Activated CD4-positive, alpha-beta T cell treated with anti-CD3 and anti-CD28 coated beads for 36 hours (primary cell): Measurements from ENCODE around the gene FGF12. TPM values are rescaled to one million over a fixed set of nuclear protein-coding genes. Genes with fewer than 3 reads are reported as not detected.

ENCODE experiments used
- ATAC-seq: fragments of 200-7000 bp; cut with Tn5 transposase; one replicate; pipeline ENCODE4 v1.10.0; 2021; ENCODE audit warnings: mild to moderate bottlenecking, moderate library complexity
- CTCF ChIA-PET: fragments of 350-600 bp; sonication (Branson Sonifier 250); formaldehyde crosslinking; loops from one replicate; lab custom pipeline; 2021; ENCODE audit warnings: antibody characterized with exemption; lab: Charles Lee
- POLR2A ChIA-PET: fragments of 350-600 bp; sonication (Branson Sonifier 250); formaldehyde crosslinking; loops from one replicate; lab custom pipeline; 2021; ENCODE audit warnings: antibody characterized with exemption, inconsistent platforms; lab: Charles Lee
- DNase-seq: peaks from one replicate; pipeline ENCODE4 v3.0.0-alpha.2; 2020
- H3K27ac Mint-ChIP-seq: one replicate; pipeline ENCODE4 v1.8.0; 2021; ENCODE audit warnings: mixed read lengths
- H3K27me3 Mint-ChIP-seq: one replicate; pipeline ENCODE4 v1.8.0; 2021; ENCODE audit warnings: mixed read lengths
- H3K36me3 Mint-ChIP-seq: one replicate; pipeline ENCODE4 v1.8.0; 2021; ENCODE audit warnings: low read depth, mixed read lengths
- H3K4me1 Mint-ChIP-seq: one replicate; pipeline ENCODE4 v1.8.0; 2021; ENCODE audit warnings: mixed read lengths
- H3K4me3 Mint-ChIP-seq: one replicate; pipeline ENCODE4 v1.8.0; 2021; ENCODE audit warnings: mild to moderate bottlenecking, moderate library complexity, mixed read lengths
- H3K9me3 Mint-ChIP-seq: one replicate; pipeline ENCODE4 v1.8.0; 2021; ENCODE audit warnings: low read depth, mixed read lengths
- intact Hi-C, 2 experiments: fragments of 100-400 bp; cut with DNase I in 1 of 2; cut with micrococcal nuclease in 1 of 2; formaldehyde crosslinking; loops; one replicate each; pipeline versions ENCODE4 v1.14.2 to v1.15.1; 2022 to 2024; cut with DNase I, micrococcal nuclease
- total RNA-seq, 2 experiments: library from RNA; stranded (reverse); gene quantifications; one replicate each; pipeline ENCODE4 v1.2.3, GENCODE V29; 2021

FGF12 gene
- total RNA-seq, 2 experiments from 2014 or later = not detected

- intact Hi-C loops = no loop called here
- ATAC-seq = no peak
- Mint-ChIP-seq H3K9me3 (no peaks in the 10 kb centered on the region), H3K4me3 (no peak overlapping the region), H3K27me3 (peaks cover 3% of the 10 kb centered on the region), H3K36me3 (no peaks in the 10 kb centered on the region), H3K27ac (no peak overlapping the region), H3K4me1 (no peaks in the 10 kb centered on the region)
- ChIA-PET CTCF (interaction anchor here (0.6 to 1.4 kb wide), 2 partner anchors 270 to 1181 kb away, joined by 3 read pairs; no protein-coding TSS in a partner anchor), POLR2A (no interaction called here)
- no peak for DNase-seq
Observed at GRCh38 chr3:192174283-192174682, 553.1 kb downstream of the FGF12 start.

- no peak for ATAC-seq
- Mint-ChIP-seq H3K27me3 (no peaks in the 10 kb centered on the region), H3K4me1 (no peaks in the 10 kb centered on the region), H3K36me3 (no peaks in the 10 kb centered on the region), H3K27ac (no peak overlapping the region), H3K4me3 (no peak overlapping the region), H3K9me3 (no peaks in the 10 kb centered on the region)
- POLR2A ChIA-PET = no interaction called here
- DNase-seq = no peak
- CTCF ChIA-PET = no interaction called here
- intact Hi-C loops = no loop called here
Observed at GRCh38 chr3:192171213-192171612, 556.1 kb downstream of the FGF12 start.

GRCh38 chr3:192170659-192171058 is 556.7 kb downstream of the FGF12 start:
- H3K4me1 Mint-ChIP-seq = no peaks in the 10 kb centered on the region
- intact Hi-C loops = no loop called here
- DNase-seq (no peak), ATAC-seq (no peak)
- H3K4me3 Mint-ChIP-seq = no peak overlapping the region
- H3K36me3 Mint-ChIP-seq = no peaks in the 10 kb centered on the region
- no peaks in the 10 kb centered on the region for H3K9me3 Mint-ChIP-seq
- H3K27ac Mint-ChIP-seq = no peak overlapping the region
- CTCF ChIA-PET = no interaction called here
- no peaks in the 10 kb centered on the region for H3K27me3 Mint-ChIP-seq
- POLR2A ChIA-PET = no interaction called here

- intact Hi-C loops = no loop called here
- ChIA-PET POLR2A (no interaction called here), CTCF (no interaction called here)
- Mint-ChIP-seq H3K27me3 (no peaks in the 10 kb centered on the region), H3K4me3 (no peak overlapping the region), H3K9me3 (no peaks in the 10 kb centered on the region), H3K4me1 (no peaks in the 10 kb centered on the region), H3K27ac (no peak overlapping the region), H3K36me3 (no peaks in the 10 kb centered on the region)
- ATAC-seq (no peak), DNase-seq (no peak)
Observed at GRCh38 chr3:192170031-192170430, 557.3 kb downstream of the FGF12 start.

GRCh38 chr3:192169332-192169915 is 557.9 kb downstream of the FGF12 start:
- Mint-ChIP-seq H3K36me3 (no peaks in the 10 kb centered on the region), H3K4me1 (no peaks in the 10 kb centered on the region), H3K4me3 (no peak overlapping the region), H3K27ac (no peak overlapping the region), H3K27me3 (no peaks in the 10 kb centered on the region), H3K9me3 (no peaks in the 10 kb centered on the region)
- DNase-seq (no peak), ATAC-seq (no peak)
- ChIA-PET CTCF (no interaction called here), POLR2A (no interaction called here)
- intact Hi-C loops = no loop called here

- no peaks in the 10 kb centered on the region for H3K27me3 Mint-ChIP-seq
- no peaks in the 10 kb centered on the region for H3K9me3 Mint-ChIP-seq
- intact Hi-C loops = no loop called here
- no peaks in the 10 kb centered on the region for H3K4me1 Mint-ChIP-seq
- ATAC-seq = no peak
- POLR2A ChIA-PET = no interaction called here
- CTCF ChIA-PET = no interaction called here
- H3K27ac Mint-ChIP-seq = no peak overlapping the region
- DNase-seq = no peak
- no peak overlapping the region for H3K4me3 Mint-ChIP-seq
- no peaks in the 10 kb centered on the region for H3K36me3 Mint-ChIP-seq
Observed at GRCh38 chr3:192168202-192168601, 559.1 kb downstream of the FGF12 start.

- CTCF ChIA-PET = interaction anchor here (0.8 kb wide), 1 partner anchor 23 kb away, joined by 4 read pairs; no protein-coding TSS in a partner anchor
- no peaks in the 10 kb centered on the region for H3K9me3 Mint-ChIP-seq
- POLR2A ChIA-PET = interaction anchor here (0.7 kb wide), 1 partner anchor 10 kb away, joined by 4 read pairs; no protein-coding TSS in a partner anchor
- no peaks in the 10 kb centered on the region for H3K36me3 Mint-ChIP-seq
- H3K4me1 Mint-ChIP-seq = no peaks in the 10 kb centered on the region
- H3K27me3 Mint-ChIP-seq = no peaks in the 10 kb centered on the region
- intact Hi-C loops = no loop called here
- no peak overlapping the region for H3K4me3 Mint-ChIP-seq
- no peak overlapping the region for H3K27ac Mint-ChIP-seq
- ATAC-seq (no peak), DNase-seq (no peak)
Observed at GRCh38 chr3:192165552-192165951, 561.8 kb downstream of the FGF12 start.

- H3K27ac Mint-ChIP-seq = no peak overlapping the region
- intact Hi-C loops = no loop called here
- no peaks in the 10 kb centered on the region for H3K4me1 Mint-ChIP-seq
- ChIA-PET CTCF (no interaction called here), POLR2A (no interaction called here)
- no peak overlapping the region for H3K4me3 Mint-ChIP-seq
- H3K36me3 Mint-ChIP-seq = no peaks in the 10 kb centered on the region
- peaks cover 4% of the 10 kb centered on the region for H3K27me3 Mint-ChIP-seq
- ATAC-seq (no peak), DNase-seq (no peak)
- no peaks in the 10 kb centered on the region for H3K9me3 Mint-ChIP-seq
Observed at GRCh38 chr3:192161661-192162060, 565.7 kb downstream of the FGF12 start.

GRCh38 chr3:192156382-192156781 is 571.0 kb downstream of the FGF12 start:
- CTCF ChIA-PET = no interaction called here

GRCh38 chr3:192155194-192155593 is 572.1 kb downstream of the FGF12 start:
- POLR2A ChIA-PET = no interaction called here
- no peak overlapping the region for H3K27ac Mint-ChIP-seq

More at GRCh38 chr3:192156382-192156781, 571.0 kb downstream of the FGF12 start:
- H3K4me1 Mint-ChIP-seq = no peaks in the 10 kb centered on the region
- H3K36me3 Mint-ChIP-seq = no peaks in the 10 kb centered on the region
- peaks cover 9% of the 10 kb centered on the region for H3K27me3 Mint-ChIP-seq
- no peak overlapping the region for H3K27ac Mint-ChIP-seq
- no peak for DNase-seq
- intact Hi-C loops = no loop called here
- H3K9me3 Mint-ChIP-seq = no peaks in the 10 kb centered on the region
- no peak for ATAC-seq
- H3K4me3 Mint-ChIP-seq = no peak overlapping the region
- POLR2A ChIA-PET = no interaction called here

GRCh38 chr3:192133271-192133670 is 594.1 kb downstream of the FGF12 start:
- H3K4me1 Mint-ChIP-seq = no peaks in the 10 kb centered on the region
- ChIA-PET CTCF (no interaction called here), POLR2A (no interaction called here)
- H3K4me3 Mint-ChIP-seq = no peak overlapping the region
- no peaks in the 10 kb centered on the region for H3K27me3 Mint-ChIP-seq
- DNase-seq (no peak), ATAC-seq (no peak)
- no peak overlapping the region for H3K27ac Mint-ChIP-seq
- H3K36me3 Mint-ChIP-seq = no peaks in the 10 kb centered on the region
- peaks cover 3% of the 10 kb centered on the region for H3K9me3 Mint-ChIP-seq
- intact Hi-C loops = no loop called here

More at GRCh38 chr3:192155194-192155593, 572.1 kb downstream of the FGF12 start:
- no peaks in the 10 kb centered on the region for H3K36me3 Mint-ChIP-seq
- no peak overlapping the region for H3K4me3 Mint-ChIP-seq
- H3K9me3 Mint-ChIP-seq = no peaks in the 10 kb centered on the region
- H3K27me3 Mint-ChIP-seq = peaks cover 9% of the 10 kb centered on the region
- no peak for DNase-seq
- CTCF ChIA-PET = no interaction called here
- intact Hi-C loops = no loop called here
- ATAC-seq = no peak
- no peaks in the 10 kb centered on the region for H3K4me1 Mint-ChIP-seq

- ChIA-PET CTCF (interaction anchor here (0.8 to 1.4 kb wide), 2 partner anchors 9 kb away, joined by 4 read pairs; no protein-coding TSS in a partner anchor), POLR2A (no interaction called here)
- Mint-ChIP-seq H3K27me3 (no peaks in the 10 kb centered on the region), H3K27ac (no peak overlapping the region), H3K4me1 (no peaks in the 10 kb centered on the region), H3K4me3 (no peak overlapping the region), H3K36me3 (no peaks in the 10 kb centered on the region), H3K9me3 (peaks cover 3% of the 10 kb centered on the region)
- DNase-seq (peak; percentile 35), ATAC-seq (peak; percentile 53)
- intact Hi-C loops = loop anchor here in 1 of 2 experiments (1.0 kb wide), 1 partner anchor 314 kb away; no protein-coding TSS in a partner anchor
Observed at GRCh38 chr3:192130534-192131132, 596.7 kb downstream of the FGF12 start.
